ENCODE data around the gene USP34. TPM values are rescaled to one million over a fixed set of nuclear protein-coding genes. Genes with fewer than 3 reads are reported as not detected.

Gene USP34
- total and polyA plus RNA-seq, 2 of the 8 experiments (the other 6 are each of a cell fraction or from before 2014, with no cell fraction given): 56.7 to 91.7 TPM

DNA sequence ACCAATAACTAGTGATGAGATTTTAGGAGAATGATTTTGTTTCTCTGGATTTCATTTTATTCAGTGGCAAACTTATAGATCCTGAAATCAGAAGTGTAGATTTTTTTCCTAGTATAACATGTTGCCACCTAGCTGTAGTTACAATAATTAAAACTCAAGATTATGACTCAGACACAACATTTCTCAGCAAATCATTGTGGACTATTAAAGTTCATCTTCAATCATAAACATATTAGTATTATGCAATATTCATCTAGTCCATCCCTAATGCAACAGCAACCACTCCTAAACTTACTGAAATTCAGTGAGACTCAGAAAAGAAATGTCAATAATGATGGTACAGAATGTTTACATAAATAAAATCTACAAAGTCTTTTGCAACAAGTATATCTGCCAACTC lies 51.3 kb downstream of the USP34 start:
- no peak overlapping the region for H3K4ac ChIP-seq (replicated peaks; ENCODE audit: insufficient read length, low read depth, low read length)
- no peak overlapping the region for H3K14ac ChIP-seq (ENCODE audit: insufficient read length)
- H3K4me3 ChIP-seq (ENCODE audit: extremely low read depth in 1 of 4, insufficient read depth in 2 of 4, low read depth in 3 of 4, low read length in 4 of 4): no peak overlapping the region
- H2AK5ac ChIP-seq (ENCODE audit: low read depth, low read length): no peak overlapping the region
- no peak overlapping the region for H3K9ac ChIP-seq (replicated peaks in 1 of 4; ENCODE audit: extremely low read depth in 1 of 4, low read depth in 3 of 4, low read length in 3 of 4)
- POLR2A ChIA-PET (ENCODE audit: partially characterized antibody): interaction anchor here (1.1 kb wide), 1 partner anchor 119 kb away, joined by 3 read pairs; no protein-coding TSS in a partner anchor
- H3K23me2 ChIP-seq (ENCODE audit: low read depth, low read length): no peaks in the 10 kb centered on the region
- no peak overlapping the region for H3K27ac ChIP-seq (ENCODE audit: low read depth, low read length)
- H3K18ac ChIP-seq (ENCODE audit: extremely low read depth, low read length): no peak overlapping the region
- FAIRE-seq: no peak
- no peak overlapping the region for H3K56ac ChIP-seq (replicated peaks; ENCODE audit: insufficient read length, low read depth, low read length)
- no peaks in the 10 kb centered on the region; a peak in 2 of 8 replicates for H3K36me3 ChIP-seq (ENCODE audit: control insufficient read depth in 2 of 4, insufficient read depth in 4 of 4, low read length in 3 of 4)
- H3K9me3 ChIP-seq (ENCODE audit: insufficient read depth in 2 of 2, low read depth in 1 of 2, low read length in 1 of 2): no peaks in the 10 kb centered on the region
- H2BK20ac ChIP-seq (ENCODE audit: low read length): no peak overlapping the region
- H3K79me2 ChIP-seq (ENCODE audit: control insufficient read depth in 1 of 2, insufficient read depth in 2 of 2, low read length in 2 of 2): peaks cover 15 to 69% of the 10 kb centered on the region in 2 experiments
- H3K4me1 ChIP-seq (replicated peaks in 1 of 4; ENCODE audit: control insufficient read depth in 3 of 4, insufficient read depth in 4 of 4, low read length in 3 of 4): no peaks in the 10 kb centered on the region
- H3K79me1 ChIP-seq (ENCODE audit: low read depth, low read length): peaks cover 3% of the 10 kb centered on the region
- no peak overlapping the region for H3K23ac ChIP-seq (ENCODE audit: insufficient read length)
- no peak overlapping the region for H2BK15ac ChIP-seq (ENCODE audit: low read length)
- CTCF ChIA-PET (ENCODE audit: partially characterized antibody): interaction anchor here (0.6 to 1.1 kb wide), 3 partner anchors 8 to 51 kb away, joined by 3 to 4 read pairs (median 4); partner anchors contain the start of gene USP34
- no peak overlapping the region for H2BK5ac ChIP-seq (ENCODE audit: low read depth, low read length)
- H4K8ac ChIP-seq (ENCODE audit: extremely low read depth, insufficient read depth, low read length): no peak overlapping the region
- peaks cover 1 to 2% of the 10 kb centered on the region in 2 experiments for H4K20me1 ChIP-seq (replicated peaks in 1 of 2; ENCODE audit: control insufficient read depth in 1 of 2, insufficient read depth in 2 of 2, low read length in 2 of 2)
- H4K91ac ChIP-seq (replicated peaks; ENCODE audit: insufficient read length, low read length): no peak overlapping the region
- no peak overlapping the region for H2AFZ ChIP-seq (ENCODE audit: low read length)
- H4K5ac ChIP-seq (ENCODE audit: insufficient read length, low read depth, low read length): no peak overlapping the region
- H3K27me3 ChIP-seq (replicated peaks in 1 of 4; ENCODE audit: control insufficient read depth in 3 of 4, extremely low read depth in 1 of 4, insufficient read depth in 3 of 4, low read length in 3 of 4): no peaks in the 10 kb centered on the region
- no peak overlapping the region for H2BK120ac ChIP-seq (replicated peaks; ENCODE audit: low read depth, low read length)
- no peak overlapping the region for H2BK12ac ChIP-seq (ENCODE audit: low read depth, low read length)
- no peak for DNase-seq (ENCODE audit: low read depth in 1 of 2, low spot score in 2 of 2)
- no peak overlapping the region for H3K4me2 ChIP-seq (ENCODE audit: insufficient read depth in 1 of 2, low read depth in 2 of 2, low read length in 2 of 2)
- TF ChIP-seq POU5F1 (IDR thresholded peaks at IDR 0.05; ENCODE audit: low read depth, low read length) (no peak), POLR2AphosphoS5 (IDR thresholded peaks at IDR 0.05; ENCODE audit: low read depth, low read length) (no peak), ATF3 (IDR thresholded peaks at IDR 0.05; ENCODE audit: insufficient read depth, low read depth, low read length) (no peak), BACH1 (IDR thresholded peaks at IDR 0.05; ENCODE audit: low read length) (no peak), TCF12 (IDR thresholded peaks at IDR 0.05; ENCODE audit: low read depth, low read length) (no peak), RNF2 (IDR thresholded peaks at IDR 0.05; ENCODE audit: borderline replicate concordance, low read depth, low read length, missing control alignments, poor library complexity, severe bottlenecking) (no peak), KDM4A (IDR thresholded peaks at IDR 0.05; ENCODE audit: low read depth, low read length, severe bottlenecking) (no peak), TAF1 (IDR thresholded peaks at IDR 0.05; ENCODE audit: low read depth, low read length) (no peak), TBP (IDR thresholded peaks at IDR 0.05; ENCODE audit: low read depth, low read length) (no peak), GABPA (IDR thresholded peaks at IDR 0.05; ENCODE audit: borderline replicate concordance, insufficient read depth, low read length) (no peak), SIN3A (conservative IDR thresholded peaks at IDR 0.05 in 1 of 2, IDR thresholded peaks at IDR 0.05 in 1 of 2; ENCODE audit: low read depth in 1 of 2, low read length in 2 of 2) (no peak), SP4 (IDR thresholded peaks at IDR 0.05; ENCODE audit: low read length) (no peak), TAF7 (optimal IDR thresholded peaks at IDR 0.05; ENCODE audit: borderline replicate concordance, low read depth, low read length) (no peak), POLR2A (IDR thresholded peaks at IDR 0.05; ENCODE audit: control extremely low read depth in 1 of 2, low read depth in 2 of 2, low read length in 2 of 2) (no peak), EZH2 (IDR thresholded peaks at IDR 0.05; ENCODE audit: low read depth, low read length, severe bottlenecking) (no peak)

All from H1 (cell line).